ENCODE results near the gene HDAC8.
"Not testable (repeated sequence)": the region's sequence is repeated elsewhere in the genome, so short reads cannot be mapped to it uniquely, and the experiment has no call there.

Gene HDAC8

GRCh38 chrX:72461766-72462165, 110.9 kb downstream of the HDAC8 start:
- DNase-seq (ENCODE audit: low read depth, low spot score) = no peak

GRCh38 chrX:72461288-72461687, 111.4 kb downstream of the HDAC8 start:
- no peak for DNase-seq (ENCODE audit: low read depth, low spot score)

- DNase-seq (ENCODE audit: low read depth, low spot score) = no peak
Observed at GRCh38 chrX:72460715-72461114, 111.9 kb downstream of the HDAC8 start.

- DNase-seq (ENCODE audit: low read depth, low spot score) = not testable (repeated sequence)
Observed at GRCh38 chrX:72449034-72449433, 123.6 kb downstream of the HDAC8 start.

GRCh38 chrX:72440764-72441163, 131.9 kb downstream of the HDAC8 start:
- DNase-seq (ENCODE audit: low read depth, low spot score) = not testable (repeated sequence)

- no peak for DNase-seq (ENCODE audit: low read depth, low spot score)
Observed at GRCh38 chrX:72436010-72436409, 136.6 kb downstream of the HDAC8 start.

- DNase-seq (ENCODE audit: low read depth, low spot score) = no peak
Observed at GRCh38 chrX:72430405-72430968, 142.2 kb downstream of the HDAC8 start.

GRCh38 chrX:72421797-72422196, 150.8 kb downstream of the HDAC8 start:
- no peak for DNase-seq (ENCODE audit: low read depth, low spot score)

- DNase-seq (ENCODE audit: low read depth, low spot score) = no peak
Observed at GRCh38 chrX:72409993-72410392, 162.7 kb downstream of the HDAC8 start.

- DNase-seq (ENCODE audit: low read depth, low spot score) = no peak
Observed at GRCh38 chrX:72408885-72409284, 163.8 kb downstream of the HDAC8 start.

GRCh38 chrX:72405136-72405535, 167.5 kb downstream of the HDAC8 start:
- not testable (repeated sequence) for DNase-seq (ENCODE audit: low read depth, low spot score)

- no peak for DNase-seq (ENCODE audit: low read depth, low spot score)
Observed at GRCh38 chrX:72402614-72403013, 170.0 kb downstream of the HDAC8 start.

- DNase-seq (ENCODE audit: low read depth, low spot score) = no peak
Observed at GRCh38 chrX:72399816-72400215, 172.8 kb downstream of the HDAC8 start.

- no peak for DNase-seq (ENCODE audit: low read depth, low spot score)
Observed at GRCh38 chrX:72396117-72396516, 176.5 kb downstream of the HDAC8 start.

GRCh38 chrX:72395237-72395636, 177.4 kb downstream of the HDAC8 start:
- no peak for DNase-seq (ENCODE audit: low read depth, low spot score)

GRCh38 chrX:72394518-72395170, 178.0 kb downstream of the HDAC8 start:
- DNase-seq (ENCODE audit: low read depth, low spot score) = no peak

- no peak for DNase-seq (ENCODE audit: low read depth, low spot score)
Observed at GRCh38 chrX:72393836-72394517, 178.7 kb downstream of the HDAC8 start.

- DNase-seq (ENCODE audit: low read depth, low spot score) = no peak
Observed at GRCh38 chrX:72392816-72393800, 179.5 kb downstream of the HDAC8 start.

GRCh38 chrX:72392042-72392441, 180.6 kb downstream of the HDAC8 start:
- no peak for DNase-seq (ENCODE audit: low read depth, low spot score)

GRCh38 chrX:72387247-72387646, 185.4 kb downstream of the HDAC8 start:
- DNase-seq (ENCODE audit: low read depth, low spot score) = no peak

- DNase-seq (ENCODE audit: low read depth, low spot score) = no peak
Observed at GRCh38 chrX:72382202-72382595, 190.4 kb downstream of the HDAC8 start.

Data from brain pericyte (primary cell).